Lung (tissue), 12 donors: ENCODE results near the gene BRF1. TPM values are rescaled to one million over a fixed set of nuclear protein-coding genes. Genes with fewer than 3 reads are reported as not detected.

Experiments used
- ATAC-seq: fragments of 200-7000 bp; cut with Tn5 transposase; one replicate; pipeline ENCODE4 v1.9.1; 2020; ENCODE audit warnings: moderate number of reproducible peaks; ENCODE audit not compliant: insufficient read depth, low FRiP score
- DNase-seq, 3 donors: peaks; one replicate each; pipeline ENCODE4 v3.0.0-alpha.2; 2013 to 2017
- H3K27ac ChIP-seq, 2 donors: one replicate each; pipeline ENCODE4 v1.5.1; 2013; ENCODE audit warnings: mild to moderate bottlenecking in 2 of 2, moderate library complexity in 2 of 2, control low read depth in 1 of 2, inconsistent platforms in 1 of 2, low read depth in 1 of 2, low read length in 1 of 2
- H3K27me3 ChIP-seq, 3 donors: one replicate each; pipeline ENCODE4 v1.5.1; 2013; ENCODE audit warnings: low read length in 2 of 3; ENCODE audit not compliant: control insufficient read depth in 3 of 3, insufficient read depth in 3 of 3
- H3K36me3 ChIP-seq, 4 donors: one replicate each; pipeline ENCODE4 v1.5.1; 2013; ENCODE audit warnings: low read length in 4 of 4, mild to moderate bottlenecking in 1 of 4, moderate library complexity in 1 of 4; ENCODE audit not compliant: control insufficient read depth in 4 of 4, insufficient read depth in 4 of 4
- H3K4me1 ChIP-seq, 5 donors: one replicate each; pipeline ENCODE4 v1.5.1; 2013; ENCODE audit warnings: low read length in 5 of 5, mild to moderate bottlenecking in 2 of 5, moderate library complexity in 1 of 5; ENCODE audit not compliant: control insufficient read depth in 5 of 5, insufficient read depth in 5 of 5
- H3K4me3 ChIP-seq: one replicate; pipeline ENCODE4 v1.5.1; 2013; ENCODE audit warnings: mild to moderate bottlenecking, control low read depth, moderate library complexity
- H3K9ac ChIP-seq, 2 donors: one replicate each; pipeline ENCODE4 v1.5.1; 2013; ENCODE audit warnings: low read length in 2 of 2, control low read depth in 1 of 2; ENCODE audit not compliant: insufficient read depth in 1 of 2
- H3K9me3 ChIP-seq, 4 donors: one replicate each; pipeline ENCODE4 v1.5.1; 2013; ENCODE audit warnings: low read length in 3 of 4, mild to moderate bottlenecking in 1 of 4, moderate library complexity in 1 of 4; ENCODE audit not compliant: control insufficient read depth in 4 of 4, insufficient read depth in 3 of 4
- CTCF ChIP-seq: IDR thresholded peaks from 2 replicates; pipeline ENCODE4 v1.5.1; 2012; ENCODE audit warnings: mild to moderate bottlenecking; ENCODE audit errors: control extremely low read depth, extremely low read depth
- WGBS, 2 donors: extraction: QIAGEN DNeasy Blood & Tissue Kit; methylation state at CpG; one replicate each; pipeline ENCODE4 v1.1.7; 2013; 5-methylcytosine and 5-hydroxymethylcytosine counted together
- polyA plus RNA-seq, 2 donors: library from polyadenylated mRNA; stranded (reverse); fragments of 200-250 nt; gene quantifications; one replicate each; pipeline ENCODE4 v1.2.1, GENCODE V29; 2013
- total RNA-seq, 2 donors: library from RNA; depleted of rRNA in 1 of 2; stranded (reverse); fragments of >200 nt in 1 of 2; gene quantifications; one replicate each; pipeline ENCODE4 v1.2.1, GENCODE V29; 2014 to 2021
- donor health status: control.
- donor health status: control.
- donor health status: Bipolar disorder and iron deficiency.
- donor health status: healthy.
- donor health status: DM: yes; HTN: yes; CAD: no.

Gene BRF1
- total and polyA plus RNA-seq, 4 donors, result 14.2 to 55.3 (median 37.2) TPM

GRCh38 chr14:105322791-105323556 lies 22.2 kb upstream of the BRF1 start:
- H3K9me3 ChIP-seq, result no peaks in the 10 kb centered on the region
- no peak overlapping the region for H3K9ac ChIP-seq
- peak overlapping the region in 1 of 2 donors; percentile 65 for H3K27ac ChIP-seq
- no peaks in the 10 kb centered on the region for H3K27me3 ChIP-seq
- DNase-seq (no peak), ATAC-seq (no peak)
- peaks cover 0 to 15% (median 9%) of the 10 kb centered on the region in 5 donors for H3K4me1 ChIP-seq
- WGBS, 2 donors, result 67 to 78% methylated on average over 27 of the region's 27 CpGs
- no peak for TF ChIP-seq CTCF
- H3K4me3 ChIP-seq, result no peak overlapping the region
- H3K36me3 ChIP-seq, result peaks cover 0 to 3% (median 0%) of the 10 kb centered on the region in 4 donors

- Histone ChIP-seq H3K27ac (peak overlapping the region in 1 of 2 donors; percentile 65), H3K27me3 (no peaks in the 10 kb centered on the region), H3K4me1 (peaks cover 0 to 28% (median 21%) of the 10 kb centered on the region in 5 donors), H3K9ac (no peak overlapping the region), H3K9me3 (no peaks in the 10 kb centered on the region), H3K4me3 (no peak overlapping the region), H3K36me3 (peaks cover 0 to 1% (median 0%) of the 10 kb centered on the region in 4 donors)
- WGBS, 2 donors, result 47 to 60% methylated on average over 11 of the region's 11 CpGs
- ATAC-seq, result no peak
- peak in 2 of 3 donors; percentile 24 to 28 for DNase-seq
- TF ChIP-seq CTCF, result no peak
These were observed 16.7 kb upstream of the BRF1 start for GRCh38 chr14:105317546-105317945.

- 57 to 66% methylated on average over 18 of the region's 18 CpGs for WGBS, 2 donors
- no peak overlapping the region for H3K9ac ChIP-seq
- TF ChIP-seq CTCF, result no peak
- ATAC-seq, result no peak
- H3K36me3 ChIP-seq, result no peaks in the 10 kb centered on the region
- H3K4me1 ChIP-seq, result peaks cover 0 to 30% (median 21%) of the 10 kb centered on the region in 5 donors
- no peak for DNase-seq
- H3K27me3 ChIP-seq, result no peaks in the 10 kb centered on the region
- peak overlapping the region in 1 of 2 donors; percentile 61 for H3K27ac ChIP-seq
- H3K4me3 ChIP-seq, result no peak overlapping the region
- no peaks in the 10 kb centered on the region for H3K9me3 ChIP-seq
These were observed 16.2 kb upstream of the BRF1 start for GRCh38 chr14:105316968-105317510.
